Effector memory CD4-positive, alpha-beta T cell (primary cell): ENCODE results near the gene CYP27A1.
"Not testable (repeated sequence)": the region's sequence is repeated elsewhere in the genome, so short reads cannot be mapped to it uniquely, and the experiment has no call there.

Experiments
- DNase-seq, 3 donors: peaks; one replicate each; pipeline ENCODE4 v3.0.0-alpha.2; 2020
- H3K27ac ChIP-seq: 2 replicates; pipeline ENCODE4 v1.7.0; 2013; ENCODE audit warnings: mild to moderate bottlenecking, low read length, moderate library complexity; ENCODE audit not compliant: insufficient read depth, poor library complexity, severe bottlenecking
- H3K27me3 ChIP-seq: replicated peaks from 2 replicates; pipeline ENCODE4 v1.7.0; 2013; ENCODE audit warnings: mild to moderate bottlenecking, low read length; ENCODE audit not compliant: insufficient read depth, control insufficient read depth, poor library complexity, severe bottlenecking
- H3K36me3 ChIP-seq: 2 replicates; pipeline ENCODE4 v1.7.0; 2013; ENCODE audit warnings: mild to moderate bottlenecking, low read length, moderate library complexity; ENCODE audit not compliant: control insufficient read depth, insufficient read depth
- H3K4me1 ChIP-seq: 2 replicates; pipeline ENCODE4 v1.7.0; 2013; ENCODE audit warnings: low read length, mild to moderate bottlenecking; ENCODE audit not compliant: control insufficient read depth, insufficient read depth, poor library complexity, severe bottlenecking
- H3K4me3 ChIP-seq: 2 replicates; pipeline ENCODE4 v1.7.0; 2013; ENCODE audit warnings: low read length, low read depth, mild to moderate bottlenecking; ENCODE audit not compliant: insufficient read depth, poor library complexity, severe bottlenecking
- H3K9me3 ChIP-seq: 2 replicates; pipeline ENCODE4 v1.7.0; 2013; ENCODE audit warnings: mild to moderate bottlenecking, low read length, moderate library complexity; ENCODE audit not compliant: control insufficient read depth

CYP27A1 gene

DNA sequence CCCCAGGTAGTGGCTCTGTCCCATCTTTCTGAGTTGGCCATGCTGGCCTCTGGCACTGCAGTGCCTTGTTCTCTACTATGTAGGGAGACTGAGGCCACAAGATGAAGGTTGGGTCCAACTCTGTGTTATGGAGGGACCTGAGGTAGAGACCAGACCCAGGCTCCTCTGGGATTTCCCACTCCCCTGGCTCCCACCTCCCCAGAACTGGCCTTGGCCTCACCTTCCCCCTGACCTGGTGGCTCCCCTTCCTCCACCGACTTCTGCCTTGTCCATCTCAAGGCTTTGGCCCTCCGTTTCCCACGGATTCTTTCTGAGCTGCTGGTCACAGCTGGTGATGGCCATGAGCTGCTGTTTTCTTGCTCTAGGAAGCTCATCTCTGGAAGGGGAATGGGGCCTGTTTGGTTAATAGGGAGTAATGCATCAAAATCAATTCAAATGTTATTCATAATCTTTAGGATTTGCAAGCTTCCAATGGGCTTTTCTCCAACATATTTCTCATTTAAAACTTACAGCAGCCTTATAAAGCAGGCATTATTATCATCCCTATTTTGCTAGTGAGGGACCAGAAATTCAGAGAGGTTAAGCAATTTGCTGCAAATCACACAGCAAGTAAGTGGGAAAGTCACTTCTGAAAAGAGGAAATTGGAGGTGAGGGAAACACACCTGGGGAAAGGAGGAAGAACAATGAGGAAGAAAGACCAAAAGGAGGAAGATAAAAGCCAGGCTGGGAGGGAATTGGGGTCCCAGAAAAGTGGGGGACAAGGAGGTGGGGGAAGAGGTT, 48.8 kb downstream of the CYP27A1 start:
- H3K4me3 ChIP-seq: no peak overlapping the region
- DNase-seq: no peak
- no peaks in the 10 kb centered on the region for H3K9me3 ChIP-seq
- no peak overlapping the region for H3K27ac ChIP-seq
- peaks cover 10% of the 10 kb centered on the region for H3K27me3 ChIP-seq
- H3K4me1 ChIP-seq: no peaks in the 10 kb centered on the region
- no peaks in the 10 kb centered on the region for H3K36me3 ChIP-seq

DNA sequence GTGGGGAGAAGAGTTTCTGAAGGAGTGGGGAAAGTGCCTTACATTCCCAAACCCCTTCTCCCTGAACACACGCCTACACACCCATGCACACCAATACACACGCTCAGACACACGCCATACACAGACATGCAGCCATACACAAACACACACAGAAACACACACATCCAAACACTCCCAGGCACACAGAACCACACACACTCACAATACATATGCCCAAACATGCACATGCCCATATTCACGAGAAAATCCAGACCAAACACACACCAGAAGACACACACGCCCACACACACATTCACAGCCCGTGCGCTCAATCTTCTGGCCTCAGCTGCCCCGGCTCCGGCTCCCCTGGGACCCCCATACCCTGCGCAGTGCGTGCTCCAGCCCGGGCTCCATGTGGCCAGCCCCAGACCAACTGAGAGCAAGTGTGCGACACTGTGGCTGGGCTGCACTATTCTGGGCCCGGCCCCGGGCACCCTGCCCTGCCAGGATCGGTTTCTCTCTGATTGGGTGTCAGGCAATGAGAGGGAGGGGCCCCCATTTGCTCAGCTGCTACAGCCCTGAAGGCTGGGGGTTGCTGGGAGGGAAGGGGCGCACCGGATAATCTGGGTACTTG, 49.5 kb downstream of the CYP27A1 start, which contains the start of gene PRKAG3:
PRKAG3 (minus strand) TSS at position 426 of the 613 bp plus-strand sequence.
- H3K9me3 ChIP-seq: no peaks in the 10 kb centered on the region
- H3K36me3 ChIP-seq: no peaks in the 10 kb centered on the region
- H3K27me3 ChIP-seq: peaks cover 10% of the 10 kb centered on the region
- no peak for DNase-seq
- no peaks in the 10 kb centered on the region for H3K4me1 ChIP-seq
- no peak within 1 kb of the TSS for H3K27ac ChIP-seq
- no peak within 1 kb of the TSS for H3K4me3 ChIP-seq

DNA sequence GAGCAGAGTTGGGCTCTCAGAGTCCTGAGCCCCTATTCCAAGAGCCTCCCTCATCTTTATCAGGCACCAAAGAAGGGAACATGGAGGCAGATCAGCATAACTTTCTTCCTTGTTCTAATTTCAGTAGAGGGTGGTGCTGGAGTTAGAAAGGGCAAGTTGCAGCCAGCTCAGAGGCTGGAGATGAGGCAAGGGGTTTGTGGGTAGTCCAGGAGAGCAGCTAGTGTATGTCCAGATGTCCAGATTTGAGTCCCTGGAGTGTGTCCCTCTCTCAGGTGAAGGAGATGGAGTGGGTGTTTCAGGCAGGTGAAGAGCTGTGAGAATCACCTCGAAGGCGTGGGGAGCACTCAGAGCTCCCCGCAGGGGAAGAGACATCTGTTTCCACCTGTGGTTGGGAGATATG, 50.1 kb downstream of the CYP27A1 start:
- Histone ChIP-seq H3K9me3 (no peaks in the 10 kb centered on the region), H3K36me3 (no peaks in the 10 kb centered on the region), H3K4me1 (no peaks in the 10 kb centered on the region), H3K4me3 (no peak overlapping the region), H3K27ac (no peak overlapping the region), H3K27me3 (peaks cover 10% of the 10 kb centered on the region)
- no peak for DNase-seq

DNA sequence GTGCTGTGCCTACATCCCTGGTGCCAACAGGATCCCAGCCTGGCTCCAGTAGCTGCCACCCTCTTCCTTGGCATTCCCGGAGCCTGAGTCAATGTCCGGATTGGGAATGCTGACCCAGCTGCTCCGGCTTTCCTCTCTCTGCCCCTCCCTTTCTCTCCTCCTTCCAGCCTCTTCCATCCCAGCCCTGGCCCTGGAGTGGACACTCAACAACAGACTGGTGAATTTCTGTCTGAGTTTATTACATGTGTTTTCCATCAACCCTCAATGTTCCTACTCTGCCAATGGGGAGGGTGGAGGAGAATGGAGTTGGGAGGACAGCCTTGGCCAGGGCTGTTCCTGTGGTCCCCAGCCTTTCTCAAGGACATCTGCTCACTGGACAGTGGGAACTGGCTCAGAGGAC, 50.6 kb downstream of the CYP27A1 start:
- DNase-seq: no peak
- H3K27me3 ChIP-seq: peaks cover 10% of the 10 kb centered on the region
- no peak overlapping the region for H3K4me3 ChIP-seq

DNA sequence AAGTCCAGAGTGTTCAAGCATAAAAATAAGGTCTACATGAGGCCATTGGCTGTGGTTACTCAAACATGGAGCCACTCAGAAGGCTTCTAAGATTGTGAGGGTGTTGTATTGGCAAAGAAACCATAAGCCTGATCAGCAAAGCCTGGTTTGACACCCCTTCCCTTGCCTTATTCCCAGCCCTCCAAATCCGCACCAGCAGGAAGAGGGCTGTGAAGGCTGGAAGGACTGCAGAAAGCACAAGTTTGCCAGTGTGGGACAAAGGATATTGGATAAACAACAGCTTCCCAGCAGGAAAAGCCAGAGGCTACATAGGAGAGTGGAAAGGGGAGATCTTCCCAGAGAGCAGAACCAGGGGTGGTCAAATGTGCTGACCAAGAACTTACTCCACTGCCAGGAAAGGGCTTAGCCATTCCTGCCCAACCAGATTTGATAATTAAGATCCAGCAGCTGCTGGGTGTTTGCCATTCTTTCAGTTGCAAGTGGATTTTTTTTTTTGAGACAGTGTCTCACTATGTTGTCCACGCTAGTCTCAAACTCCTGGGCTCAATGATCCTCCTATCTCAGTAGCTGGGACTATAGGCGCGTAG, 51.2 kb downstream of the CYP27A1 start:
- H3K27ac ChIP-seq: no peak overlapping the region
- H3K4me3 ChIP-seq: no peak overlapping the region
- no peaks in the 10 kb centered on the region for H3K9me3 ChIP-seq
- no peak for DNase-seq
- no peaks in the 10 kb centered on the region for H3K36me3 ChIP-seq
- no peaks in the 10 kb centered on the region for H3K4me1 ChIP-seq
- peaks cover 10% of the 10 kb centered on the region for H3K27me3 ChIP-seq

More for the DNA sequence above, 50.6 kb downstream of the CYP27A1 start:
- H3K36me3 ChIP-seq: no peaks in the 10 kb centered on the region
- no peaks in the 10 kb centered on the region for H3K9me3 ChIP-seq
- H3K27ac ChIP-seq: no peak overlapping the region
- H3K4me1 ChIP-seq: no peaks in the 10 kb centered on the region

DNA sequence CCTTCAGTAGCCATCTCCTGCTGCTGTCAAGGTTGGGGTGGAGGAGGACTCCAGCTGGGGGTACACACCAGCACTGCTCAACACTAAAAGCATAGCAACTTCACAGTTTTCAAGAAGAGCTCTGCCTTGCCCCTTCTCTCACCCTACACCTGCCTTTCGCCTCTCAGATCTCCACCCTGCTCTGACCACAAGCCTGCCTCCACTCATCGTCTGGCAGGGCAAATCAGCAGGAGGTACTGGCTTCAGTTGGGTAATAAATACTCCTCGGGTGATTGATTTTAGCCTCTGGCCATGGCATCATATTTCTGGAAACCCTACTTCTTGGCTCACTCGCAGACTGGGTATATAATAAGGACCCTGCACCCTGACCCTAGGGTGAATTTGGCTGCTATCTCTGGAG, 52.7 kb downstream of the CYP27A1 start:
- H3K27ac ChIP-seq: no peak overlapping the region
- no peaks in the 10 kb centered on the region for H3K4me1 ChIP-seq
- no peak overlapping the region for H3K4me3 ChIP-seq
- H3K36me3 ChIP-seq: no peaks in the 10 kb centered on the region
- no peak for DNase-seq
- no peaks in the 10 kb centered on the region for H3K9me3 ChIP-seq
- H3K27me3 ChIP-seq: peaks cover 10% of the 10 kb centered on the region

DNA sequence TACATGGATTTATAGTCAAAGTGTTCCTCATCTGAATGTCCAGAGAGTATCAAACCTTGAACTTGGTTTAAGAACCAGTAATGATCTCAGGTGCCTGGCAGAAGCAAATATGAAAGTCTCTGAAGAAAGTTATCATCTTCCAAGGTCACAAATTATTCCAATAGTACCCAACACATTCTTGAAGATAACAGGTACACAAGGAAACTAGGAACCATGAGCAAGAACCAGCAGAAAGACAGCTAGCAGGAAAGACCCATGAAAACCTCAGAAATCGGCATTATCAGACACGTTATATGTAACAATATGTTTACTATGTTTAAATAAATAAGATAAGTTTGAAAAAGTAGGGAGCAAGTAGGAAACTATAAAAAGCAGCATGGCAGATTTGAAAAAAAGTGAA, 55.5 kb downstream of the CYP27A1 start:
- DNase-seq: no peak
- Histone ChIP-seq H3K9me3 (no peaks in the 10 kb centered on the region), H3K36me3 (no peaks in the 10 kb centered on the region), H3K27me3 (peaks cover 5% of the 10 kb centered on the region), H3K27ac (no peak overlapping the region), H3K4me3 (no peak overlapping the region), H3K4me1 (no peaks in the 10 kb centered on the region)

DNA sequence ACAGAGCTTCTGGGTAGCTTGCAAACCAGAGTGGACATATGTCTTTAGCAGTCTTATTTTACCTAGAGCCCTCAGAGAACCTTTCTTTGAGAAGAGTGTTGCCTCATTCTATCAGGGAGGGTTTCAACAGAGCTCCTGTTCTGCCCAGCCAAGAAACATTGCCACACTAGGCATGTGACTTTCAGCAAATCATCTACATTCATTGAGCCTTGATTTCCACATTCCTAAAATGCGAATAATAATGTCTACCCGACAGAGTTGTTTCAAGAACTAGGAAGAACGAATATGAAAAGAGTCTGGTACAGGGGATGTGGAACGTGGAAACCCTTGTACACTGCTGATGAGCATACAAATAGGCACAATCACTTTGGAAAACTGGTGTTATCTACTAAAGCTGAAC, 57.5 kb downstream of the CYP27A1 start:
- Histone ChIP-seq H3K27me3 (peaks cover 1% of the 10 kb centered on the region), H3K36me3 (no peaks in the 10 kb centered on the region), H3K4me3 (no peak overlapping the region), H3K9me3 (no peaks in the 10 kb centered on the region), H3K27ac (no peak overlapping the region), H3K4me1 (no peaks in the 10 kb centered on the region)
- DNase-seq: no peak

DNA sequence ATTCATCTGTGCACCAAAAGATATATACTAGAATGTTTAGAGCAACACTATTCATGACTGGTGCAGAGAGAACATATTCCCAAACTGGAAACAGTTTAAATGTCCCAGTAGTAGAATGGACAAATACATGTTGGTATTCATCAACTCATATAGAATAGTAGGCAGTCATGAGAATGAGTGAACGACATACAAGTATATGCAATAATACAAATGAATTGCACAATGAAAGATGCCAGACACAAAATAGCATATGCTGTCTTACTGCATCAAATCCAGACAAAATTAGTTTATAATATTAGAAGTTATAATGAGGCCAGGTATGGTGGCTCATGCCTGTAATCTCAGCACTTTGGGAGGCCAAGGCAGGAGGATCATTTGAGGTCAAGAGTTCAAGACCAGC, 57.9 kb downstream of the CYP27A1 start:
- no peaks in the 10 kb centered on the region for H3K9me3 ChIP-seq
- no peak overlapping the region for H3K27ac ChIP-seq
- H3K4me1 ChIP-seq: no peaks in the 10 kb centered on the region
- no peaks in the 10 kb centered on the region for H3K27me3 ChIP-seq
- no peak overlapping the region for H3K4me3 ChIP-seq
- no peak for DNase-seq
- no peaks in the 10 kb centered on the region for H3K36me3 ChIP-seq

DNA sequence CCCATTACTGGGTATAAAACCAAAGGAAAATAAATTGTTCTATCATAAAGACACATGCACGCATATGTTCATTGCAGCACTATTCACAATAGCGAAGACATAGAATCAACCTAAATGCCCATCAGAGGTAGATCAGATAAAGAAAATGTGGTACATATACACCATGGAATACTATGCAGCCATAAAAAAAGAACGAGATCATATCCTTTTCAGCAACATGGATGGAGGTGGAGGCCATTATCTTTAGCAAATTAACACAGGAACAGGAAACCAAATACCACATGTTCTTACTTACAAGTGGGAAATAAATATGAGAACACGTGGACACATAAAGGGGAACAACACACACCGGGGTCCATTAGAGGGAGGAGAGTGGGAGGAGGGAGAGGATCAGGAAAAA, 62.4 kb downstream of the CYP27A1 start:
- H3K27ac ChIP-seq, H3K27me3 ChIP-seq, H3K4me3 ChIP-seq, H3K9me3 ChIP-seq, H3K4me1 ChIP-seq, H3K36me3 ChIP-seq, DNase-seq: not testable (repeated sequence)
